Thyroid gland (tissue), 4 donors: ENCODE measurements around the gene CRISPLD2. TPM values are rescaled to one million over a fixed set of nuclear protein-coding genes. Genes with fewer than 3 reads are reported as not detected.

Experiments used
- DNase-seq, 2 donors: peaks; one replicate each; pipeline ENCODE4 v3.0.0-alpha.2; 2019
- H3K27ac ChIP-seq, 3 donors: fragments of 200-600 bp; sonication (generic); 1 replicate in 2 of 3; 2 replicates in 1 of 3; pipeline ENCODE4 v1.5.1; 2016 to 2019; ENCODE audit warnings: mild to moderate bottlenecking in 1 of 3, moderate library complexity in 1 of 3
- H3K27me3 ChIP-seq: fragments of 200-600 bp; sonication (generic); one replicate; pipeline ENCODE4 v1.5.1; 2019
- H3K36me3 ChIP-seq, 2 donors: fragments of 200-600 bp; sonication (generic); one replicate each; pipeline ENCODE4 v1.5.1; 2016 to 2019
- H3K4me1 ChIP-seq, 2 donors: fragments of 200-600 bp; sonication (generic); one replicate each; pipeline ENCODE4 v1.5.1; 2017 to 2019
- H3K4me3 ChIP-seq, 3 donors: fragments of 200-600 bp; sonication (generic); replicated peaks in 1 of 3; 1 replicate in 2 of 3; 2 replicates in 1 of 3; pipeline ENCODE4 v1.5.1; 2016; ENCODE audit warnings: mild to moderate bottlenecking in 1 of 3
- H3K9me3 ChIP-seq: fragments of 200-600 bp; sonication (generic); one replicate; pipeline ENCODE4 v1.5.1; 2017
- POLR2A ChIP-seq, 2 donors: fragments of 450-650 bp; IDR thresholded peaks; one replicate each; pipeline ENCODE4 v1.6.1; 2017; ENCODE audit warnings: antibody characterized with exemption in 2 of 2, mild to moderate bottlenecking in 2 of 2, moderate library complexity in 1 of 2
- WGBS, 2 donors: methylation state at CpG; one replicate each; pipeline ENCODE4 v1.1.5; 2017; 5-methylcytosine and 5-hydroxymethylcytosine counted together
- intact Hi-C: fragments of 100-400 bp; cut with DNase I; formaldehyde crosslinking; loops from one replicate; pipeline ENCODE4 v1.15.1; 2023
- total RNA-seq, 4 donors: library from RNA; depleted of rRNA; stranded (reverse); fragments of >200 nt; gene quantifications; one replicate each; pipeline ENCODE4 v1.2.3, GENCODE V29; 2016
- TF ChIP-seq, protein P1 (sequence below), 6 experiments: fragments of 200-600 bp in 3 of 6; fragments of 450-650 bp in 3 of 6; sonication (generic) in 3 of 6; IDR thresholded peaks; one replicate each; pipeline ENCODE4 v1.5.1; 2016 to 2019; ENCODE audit warnings: antibody characterized with exemption in 6 of 6, mild to moderate bottlenecking in 2 of 6, inconsistent platforms in 1 of 6, moderate library complexity in 1 of 6

Gene CRISPLD2
- total RNA-seq, 4 donors from 2014 or later: 48.0 to 261 (median 108) TPM

DNA sequence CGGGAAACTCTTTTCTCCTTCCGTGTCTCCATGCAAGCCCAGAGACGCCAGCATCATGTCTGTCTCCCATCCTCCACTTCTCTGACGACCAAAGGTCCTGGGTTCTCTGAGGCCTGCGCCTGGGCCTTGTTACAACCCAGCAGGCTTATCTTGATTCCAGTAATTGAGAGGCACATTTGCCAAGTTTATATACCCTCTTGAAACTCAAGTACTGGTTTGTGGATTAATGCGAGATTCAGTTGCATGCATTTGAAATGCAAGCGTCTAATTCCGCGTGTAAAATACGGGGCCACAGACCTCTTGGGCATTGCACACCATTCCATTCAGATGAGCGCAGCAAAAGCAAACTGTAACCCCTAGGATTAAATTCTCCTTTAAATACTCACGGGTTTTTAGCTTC lies 28.7 kb upstream of the CRISPLD2 start:
- Histone ChIP-seq H3K27me3 (no peaks in the 10 kb centered on the region), H3K27ac (no peak overlapping the region), H3K36me3 (no peaks in the 10 kb centered on the region), H3K4me1 (peaks cover 9 to 13% of the 10 kb centered on the region in 2 donors), H3K9me3 (no peaks in the 10 kb centered on the region), H3K4me3 (no peak overlapping the region)
- no peak for DNase-seq
- 72 to 83% methylated on average over 12 of the region's 12 CpGs for WGBS, 2 donors
- intact Hi-C loops: no loop called here
- TF ChIP-seq, protein P1, sequence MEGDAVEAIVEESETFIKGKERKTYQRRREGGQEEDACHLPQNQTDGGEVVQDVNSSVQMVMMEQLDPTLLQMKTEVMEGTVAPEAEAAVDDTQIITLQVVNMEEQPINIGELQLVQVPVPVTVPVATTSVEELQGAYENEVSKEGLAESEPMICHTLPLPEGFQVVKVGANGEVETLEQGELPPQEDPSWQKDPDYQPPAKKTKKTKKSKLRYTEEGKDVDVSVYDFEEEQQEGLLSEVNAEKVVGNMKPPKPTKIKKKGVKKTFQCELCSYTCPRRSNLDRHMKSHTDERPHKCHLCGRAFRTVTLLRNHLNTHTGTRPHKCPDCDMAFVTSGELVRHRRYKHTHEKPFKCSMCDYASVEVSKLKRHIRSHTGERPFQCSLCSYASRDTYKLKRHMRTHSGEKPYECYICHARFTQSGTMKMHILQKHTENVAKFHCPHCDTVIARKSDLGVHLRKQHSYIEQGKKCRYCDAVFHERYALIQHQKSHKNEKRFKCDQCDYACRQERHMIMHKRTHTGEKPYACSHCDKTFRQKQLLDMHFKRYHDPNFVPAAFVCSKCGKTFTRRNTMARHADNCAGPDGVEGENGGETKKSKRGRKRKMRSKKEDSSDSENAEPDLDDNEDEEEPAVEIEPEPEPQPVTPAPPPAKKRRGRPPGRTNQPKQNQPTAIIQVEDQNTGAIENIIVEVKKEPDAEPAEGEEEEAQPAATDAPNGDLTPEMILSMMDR (IDR thresholded peaks at IDR 0.05): no peak
- TF ChIP-seq POLR2A (IDR thresholded peaks at IDR 0.05): no peak

DNA sequence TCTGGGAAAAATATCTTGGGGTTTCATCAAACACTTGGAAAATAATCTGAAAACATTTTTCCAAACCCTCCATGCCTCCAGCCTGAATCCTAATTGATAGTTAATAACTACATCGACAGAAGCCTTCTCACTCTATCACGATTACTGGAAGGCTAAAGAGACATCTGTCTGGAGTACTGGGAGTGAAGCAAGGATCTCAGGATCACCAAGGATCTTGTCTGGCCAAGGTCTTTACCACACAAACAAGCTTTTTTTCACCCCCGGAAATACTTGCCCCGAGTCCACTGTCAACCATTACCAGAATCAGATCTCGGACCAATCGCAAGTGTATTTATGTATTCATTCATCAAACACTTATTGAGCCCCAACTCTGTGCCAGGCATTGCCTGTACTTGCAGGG lies 28.3 kb upstream of the CRISPLD2 start:
- DNase-seq: no peak
- no peaks in the 10 kb centered on the region for H3K27me3 ChIP-seq
- H3K36me3 ChIP-seq: no peaks in the 10 kb centered on the region
- intact Hi-C loops: no loop called here
- H3K9me3 ChIP-seq: no peaks in the 10 kb centered on the region
- H3K27ac ChIP-seq: no peak overlapping the region
- H3K4me1 ChIP-seq: peaks cover 5 to 9% of the 10 kb centered on the region in 2 donors
- H3K4me3 ChIP-seq: no peak overlapping the region
- TF ChIP-seq, protein P1 (IDR thresholded peaks at IDR 0.05): no peak
- TF ChIP-seq POLR2A (IDR thresholded peaks at IDR 0.05): no peak
- WGBS, 2 donors: 88 to 95% methylated on average over 6 of the region's 6 CpGs

DNA sequence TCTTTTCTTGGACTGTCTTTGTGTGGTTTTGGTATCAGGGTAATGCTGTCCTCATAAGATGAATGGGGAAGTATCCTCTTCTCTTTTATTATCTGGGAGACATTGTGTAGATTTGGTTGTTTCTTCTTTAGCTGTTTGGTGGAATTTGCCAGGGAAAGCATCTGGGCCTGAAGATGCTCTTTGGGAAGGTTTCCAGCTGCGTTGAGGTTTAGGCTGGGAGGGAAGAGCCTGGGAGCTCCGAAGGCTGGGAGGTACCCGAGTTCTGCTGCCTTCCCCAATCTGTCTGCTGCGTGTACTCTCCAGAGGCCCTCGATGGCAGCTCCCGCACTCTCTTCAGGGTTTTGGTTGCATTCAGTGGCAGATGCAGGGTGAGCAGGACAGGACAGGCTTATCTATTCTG lies 25.6 kb upstream of the CRISPLD2 start:
- DNase-seq: no peak
- H3K27me3 ChIP-seq: no peaks in the 10 kb centered on the region
- no peaks in the 10 kb centered on the region for H3K4me1 ChIP-seq
- H3K9me3 ChIP-seq: no peaks in the 10 kb centered on the region
- H3K36me3 ChIP-seq: no peaks in the 10 kb centered on the region
- TF ChIP-seq POLR2A (IDR thresholded peaks at IDR 0.05): no peak
- TF ChIP-seq, protein P1 (IDR thresholded peaks at IDR 0.05): no peak
- H3K27ac ChIP-seq: no peak overlapping the region
- intact Hi-C loops: no loop called here
- WGBS, 2 donors: 84 to 91% methylated on average over 5 to 6 of the region's 6 CpGs
- no peak overlapping the region for H3K4me3 ChIP-seq

DNA sequence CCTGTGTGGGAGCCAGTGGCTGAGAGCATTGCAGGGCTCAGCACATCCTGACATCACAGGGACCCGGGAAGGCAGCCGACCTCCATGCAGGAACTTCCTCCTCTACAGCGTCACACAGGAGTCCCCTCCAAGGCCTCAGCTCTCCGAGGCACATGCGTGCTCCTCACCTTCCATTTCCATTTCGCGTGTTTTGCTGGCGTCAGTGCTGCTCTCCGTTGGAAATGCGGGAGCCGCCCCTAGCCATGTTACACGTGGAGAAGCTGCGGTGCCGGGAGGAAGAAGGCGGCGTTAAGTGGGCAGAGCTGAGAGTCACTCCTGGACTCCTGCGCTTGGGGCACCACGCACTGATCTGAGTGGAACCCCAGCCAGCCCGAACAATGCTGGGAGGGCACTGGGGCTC lies 25.2 kb upstream of the CRISPLD2 start:
- no peaks in the 10 kb centered on the region for H3K36me3 ChIP-seq
- no peak for DNase-seq
- 87 to 90% methylated on average over 10 to 19 of the region's 19 CpGs for WGBS, 2 donors
- H3K27me3 ChIP-seq: no peaks in the 10 kb centered on the region
- intact Hi-C loops: no loop called here
- no peaks in the 10 kb centered on the region for H3K4me1 ChIP-seq
- no peaks in the 10 kb centered on the region for H3K9me3 ChIP-seq
- no peak overlapping the region for H3K4me3 ChIP-seq
- no peak for TF ChIP-seq POLR2A (IDR thresholded peaks at IDR 0.05)
- TF ChIP-seq, protein P1 (IDR thresholded peaks at IDR 0.05): no peak
- H3K27ac ChIP-seq: peak overlapping the region in 1 of 3 donors; percentile 18

DNA sequence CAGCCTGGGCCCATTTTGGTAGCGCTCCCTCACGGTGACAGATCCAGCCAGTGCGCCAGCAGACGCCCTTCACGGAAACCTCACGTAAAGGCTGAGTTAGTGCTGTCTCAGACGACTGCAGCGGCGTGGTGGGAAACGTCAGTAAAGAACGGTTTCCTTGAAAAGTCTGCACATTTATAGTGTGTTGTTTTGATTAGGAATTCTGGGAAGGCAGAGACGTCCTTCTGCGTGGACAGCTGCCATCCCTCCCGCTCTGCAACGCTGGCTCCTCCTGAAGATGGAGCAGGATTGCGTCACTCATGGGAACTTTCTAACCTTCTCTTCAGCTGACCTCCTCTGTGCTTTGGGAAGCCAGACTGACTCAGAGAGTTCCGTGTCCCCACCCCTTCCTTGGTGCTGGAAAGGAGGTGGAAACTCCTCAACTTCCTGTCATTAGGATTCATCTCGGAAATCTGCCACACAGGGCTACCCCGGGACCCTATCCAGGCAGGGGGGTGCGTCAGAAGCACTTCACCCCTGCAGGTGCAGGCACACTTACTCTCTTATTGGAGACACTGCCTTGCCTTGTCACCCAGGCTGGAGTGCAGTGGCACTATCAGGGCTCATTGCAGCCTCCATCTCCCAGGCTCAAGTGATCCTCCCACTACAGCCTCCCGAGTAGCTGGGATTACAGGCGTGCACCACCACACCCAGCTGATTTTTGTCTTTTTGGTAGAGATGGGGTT lies 24.3 kb upstream of the CRISPLD2 start:
- Histone ChIP-seq H3K4me1 (no peaks in the 10 kb centered on the region), H3K27me3 (no peaks in the 10 kb centered on the region), H3K4me3 (no peak overlapping the region), H3K36me3 (no peaks in the 10 kb centered on the region), H3K27ac (peak overlapping the region in 1 of 3 donors; percentile 18), H3K9me3 (no peaks in the 10 kb centered on the region)
- DNase-seq: peak; percentile 29 to 31
- WGBS, 2 donors: 63 to 69% methylated on average over 21 to 22 of the region's 22 CpGs
- no peak for TF ChIP-seq POLR2A (IDR thresholded peaks at IDR 0.05)
- TF ChIP-seq, protein P1 (IDR thresholded peaks at IDR 0.05): no peak
- intact Hi-C loops: no loop called here
